ENCODE measurements around the gene CHADL. TPM values are rescaled to one million over a fixed set of nuclear protein-coding genes. Genes with fewer than 3 reads are reported as not detected.

The CHADL gene
- total RNA-seq, 4 donors from 2014 or later, result 4.6 to 7.5 (median 6.2) TPM

DNA sequence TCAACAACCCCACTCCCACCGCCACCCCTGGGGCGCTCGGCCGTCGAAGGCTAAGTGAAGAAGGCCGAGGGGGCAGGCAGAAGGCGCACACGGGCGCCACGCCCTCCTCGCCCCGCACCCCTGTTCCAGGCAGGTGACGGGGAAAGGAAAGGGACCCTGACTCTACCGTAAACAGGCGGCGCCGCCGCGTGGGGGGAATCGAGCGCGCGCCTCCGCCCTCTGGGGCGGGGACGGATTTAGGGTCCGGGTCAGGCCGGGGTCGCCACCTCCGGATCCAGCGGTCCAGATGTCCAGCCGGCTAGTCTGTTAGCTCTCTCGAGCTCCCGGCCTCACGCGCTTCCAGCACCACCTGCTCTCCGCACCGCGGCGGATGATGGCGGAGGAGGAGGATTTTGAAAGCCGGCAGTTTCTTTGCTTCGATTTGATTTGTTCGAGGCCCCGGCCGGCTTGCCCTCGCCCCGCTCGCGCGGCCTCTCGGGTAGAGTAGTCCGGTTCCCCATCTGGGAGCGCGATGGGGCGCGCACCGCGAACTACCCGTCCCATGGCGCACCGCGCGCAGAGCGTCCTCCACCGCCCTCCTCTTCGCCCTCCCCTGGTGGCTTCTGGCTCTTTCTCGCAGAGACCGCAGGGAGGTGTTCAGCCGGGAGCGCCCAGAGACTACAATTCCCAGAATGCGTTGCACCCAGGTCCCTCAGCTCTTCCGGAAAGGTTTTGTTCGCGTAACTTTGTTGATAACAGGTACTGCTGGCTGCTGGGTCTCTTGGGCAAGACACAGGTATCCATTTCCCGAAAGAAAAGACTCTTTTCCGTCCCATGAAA, 45.3 kb upstream of the CHADL start, which contains the start of gene RANGAP1:
Gene RANGAP1, minus strand, starts transcription at position 368 of the 819 bp plus-strand sequence. CDS start 5,143 bp downstream, outside the sequence.
- DNase-seq, result peak; percentile 98 to 99
- H3K27ac ChIP-seq, result peak within 1 kb of the TSS; percentile 80 to 98 (median 86)
- intact Hi-C loops (cut with DNase I), result loop anchor here (10.0 kb wide), 1 partner anchor 229 kb away; no protein-coding TSS in a partner anchor
- peak within 1 kb of the TSS; percentile 38 to 89 (median 86) for H3K4me3 ChIP-seq (replicated peaks in 1 of 3)
- no peaks in the 10 kb centered on the region for H3K27me3 ChIP-seq
- TF ChIP-seq POLR2A (IDR thresholded peaks at IDR 0.05) (peak; percentile 78 to 97), CTCF (IDR thresholded peaks at IDR 0.05) (peak in 3 of 6 experiments; percentile 15 to 28 (median 26))
- 0 to 3% methylated on average over 34 to 42 of the region's 77 CpGs for WGBS, 2 donors
- peaks cover 21 to 31% of the 10 kb centered on the region in 2 donors for H3K4me1 ChIP-seq
- peaks cover 4 to 8% of the 10 kb centered on the region in 2 donors for H3K36me3 ChIP-seq
- no peaks in the 10 kb centered on the region for H3K9me3 ChIP-seq

- Histone ChIP-seq H3K27me3 (no peaks in the 10 kb centered on the region), H3K36me3 (peaks cover 4 to 11% of the 10 kb centered on the region in 2 donors), H3K9me3 (no peaks in the 10 kb centered on the region), H3K4me1 (peaks cover 21 to 27% of the 10 kb centered on the region in 2 donors), H3K27ac (peak overlapping the region in 2 of 3 donors; percentile 80 to 98), H3K4me3 (replicated peaks in 1 of 3) (peak overlapping the region; percentile 36 to 89 (median 86))
- peak; percentile 27 to 31 for DNase-seq
- no peak for TF ChIP-seq CTCF (IDR thresholded peaks at IDR 0.05)
- no peak for TF ChIP-seq POLR2A (IDR thresholded peaks at IDR 0.05)
- 1 to 9% methylated on average over 5 to 29 of the region's 30 CpGs for WGBS, 2 donors
- intact Hi-C loops (cut with DNase I), result loop anchor here (10.0 kb wide), 1 partner anchor 229 kb away; no protein-coding TSS in a partner anchor
These were observed 44.7 kb upstream of the CHADL start for GRCh38 chr22:41285441-41285819.

- WGBS, 2 donors, result 87 to 89% methylated on average over 10 of the region's 10 CpGs
- Histone ChIP-seq H3K4me3 (replicated peaks in 1 of 3) (no peak overlapping the region), H3K4me1 (peaks cover 11 to 17% of the 10 kb centered on the region in 2 donors), H3K27me3 (no peaks in the 10 kb centered on the region), H3K9me3 (no peaks in the 10 kb centered on the region), H3K36me3 (peaks cover 4 to 18% of the 10 kb centered on the region in 2 donors), H3K27ac (no peak overlapping the region)
- TF ChIP-seq POLR2A (IDR thresholded peaks at IDR 0.05) (no peak), CTCF (IDR thresholded peaks at IDR 0.05) (no peak)
- intact Hi-C loops (cut with DNase I), result loop anchor here (10.0 kb wide), 1 partner anchor 230 kb away; no protein-coding TSS in a partner anchor
- DNase-seq, result no peak
These were observed 43.7 kb upstream of the CHADL start for GRCh38 chr22:41284465-41284864.

- WGBS, 2 donors, result 71 to 94% methylated on average over 1 to 2 of the region's 2 CpGs
- TF ChIP-seq CTCF (IDR thresholded peaks at IDR 0.05), result no peak
- no peak for TF ChIP-seq POLR2A (IDR thresholded peaks at IDR 0.05)
- H3K27ac ChIP-seq, result no peak overlapping the region
- no peaks in the 10 kb centered on the region for H3K9me3 ChIP-seq
- no peaks in the 10 kb centered on the region for H3K27me3 ChIP-seq
- H3K4me1 ChIP-seq, result peaks cover 10 to 11% of the 10 kb centered on the region in 2 donors
- intact Hi-C loops (cut with DNase I), result loop anchor here (10.0 kb wide), 1 partner anchor 234 kb away; no protein-coding TSS in a partner anchor
- DNase-seq, result no peak
- H3K4me3 ChIP-seq (replicated peaks in 1 of 3), result no peak overlapping the region
- peaks cover 9 to 32% of the 10 kb centered on the region in 2 donors for H3K36me3 ChIP-seq
These were observed 40.1 kb upstream of the CHADL start for GRCh38 chr22:41280854-41281253.

Data from thyroid gland (tissue), 4 donors.